Measurements from ENCODE around the gene ARFRP1. TPM values are rescaled to one million over a fixed set of nuclear protein-coding genes. Genes with fewer than 3 reads are reported as not detected.

ARFRP1 gene
- total RNA-seq, 1 experiment from 2014 or later: 42.7 TPM

GRCh38 chr20:63702036-63702665 lies 5.6 kb downstream of the ARFRP1 start:
- no peak overlapping the region; a peak in 1 of 5 replicates for H3K4me3 Mint-ChIP-seq
- H3K27ac ChIP-seq (ENCODE audit: insufficient read length, low read depth, low read length): no peak overlapping the region
- H3K4me1 ChIP-seq (ENCODE audit: insufficient read depth, low read length): no peaks in the 10 kb centered on the region

More at GRCh38 chr20:63702036-63702665, 5.6 kb downstream of the ARFRP1 start:
- H4K5ac ChIP-seq (ENCODE audit: insufficient read length, low read depth, low read length): no peak overlapping the region
- H4K8ac ChIP-seq (replicated peaks; ENCODE audit: insufficient read length, low read depth, low read length): no peak overlapping the region
- H2AK5ac ChIP-seq (ENCODE audit: insufficient read length, low read length): no peak overlapping the region
- peaks cover 4 to 14% of the 10 kb centered on the region in 2 experiments for H3K4me1 Mint-ChIP-seq
- no peak for TF ChIP-seq CTCF (conservative IDR thresholded peaks at IDR 0.05)
- no peak overlapping the region; the same call in 1 of the 2 replicates for H3K14ac ChIP-seq (ENCODE audit: insufficient read depth, low read length)
- no peaks in the 10 kb centered on the region for H3K9me3 Mint-ChIP-seq
- H3K79me1 ChIP-seq (ENCODE audit: insufficient read depth, low read depth, low read length, poor library complexity, severe bottlenecking): peaks cover 3% of the 10 kb centered on the region
- DNase-seq: no peak
- no peak overlapping the region for H4K91ac ChIP-seq (ENCODE audit: insufficient read length, low read depth, low read length)
- H2BK120ac ChIP-seq (ENCODE audit: low read depth, low read length, poor library complexity, severe bottlenecking): no peak overlapping the region
- H3T11ph ChIP-seq (ENCODE audit: low read length): no peak overlapping the region
- peaks cover 3% of the 10 kb centered on the region; the same call in 1 of the 2 replicates for H3K27me3 Mint-ChIP-seq (ENCODE audit: low read depth)
- no peak overlapping the region for H3K4me2 ChIP-seq (ENCODE audit: insufficient read depth, insufficient read length, low read length)
- no peak overlapping the region for H3K4ac ChIP-seq (ENCODE audit: low read depth, low read length)
- H3K18ac ChIP-seq (ENCODE audit: insufficient read length, low read depth, low read length): no peak overlapping the region
- no CpG with 5 or more reads among the region's 16 CpGs for WGBS (ENCODE audit: extremely low coverage, insufficient read length, low lambda C conversion rate)
- H3K27ac Mint-ChIP-seq: no peak overlapping the region
- H4K20me1 ChIP-seq (ENCODE audit: control insufficient read depth, insufficient read depth, insufficient read length): no peaks in the 10 kb centered on the region
- no peak overlapping the region for H2AFZ ChIP-seq (ENCODE audit: low read length)
- peaks cover 16 to 28% (median 26%) of the 10 kb centered on the region in 3 experiments; a peak in 6 of 7 replicates for H3K36me3 Mint-ChIP-seq (ENCODE audit: insufficient read depth in 1 of 3, low read depth in 3 of 3)
- no peak overlapping the region for H2BK5ac ChIP-seq (ENCODE audit: insufficient read length, low read length)
- peaks cover 5% of the 10 kb centered on the region for H3K23me2 ChIP-seq (ENCODE audit: insufficient read length, low read depth, low read length, poor library complexity, severe bottlenecking)
- no peaks in the 10 kb centered on the region for H3K27me3 ChIP-seq (ENCODE audit: insufficient read depth, low read length)
- no peak overlapping the region for H2BK20ac ChIP-seq (ENCODE audit: low read depth, low read length, poor library complexity, severe bottlenecking)
- no peak overlapping the region for H3K56ac ChIP-seq (ENCODE audit: insufficient read length, low read depth, low read length)
- no peak overlapping the region for H2BK12ac ChIP-seq (ENCODE audit: insufficient read length, low read depth, low read length)
- H2BK15ac ChIP-seq (ENCODE audit: low read depth, low read length): no peak overlapping the region
- no peaks in the 10 kb centered on the region for H3K9me3 ChIP-seq (ENCODE audit: control insufficient read depth, low read depth, low read length)
- peaks cover 2% of the 10 kb centered on the region; the same call in 1 of the 2 replicates for H3K79me2 ChIP-seq (ENCODE audit: insufficient read depth, low read length)
- H3K23ac ChIP-seq (ENCODE audit: insufficient read length, low read depth, low read length): no peak overlapping the region
- H3K9ac ChIP-seq (ENCODE audit: extremely low read depth, insufficient read length, low read length): no peak overlapping the region
